ENCODE data around the gene AMPH.

AMPH gene

GRCh38 chr7:38630720-38631673, at the start of gene AMPH:
Gene AMPH, minus strand, starts transcription at chr7:38631373. Its CDS starts 22 bp downstream, at chr7:38631351.
- DNase-seq (ENCODE audit: low read depth in 2 of 2), result no peak

GRCh38 chr7:38679419-38679818, 48.2 kb upstream of the AMPH start:
- DNase-seq (ENCODE audit: low read depth in 2 of 2), result no peak

GRCh38 chr7:38678698-38679054, 47.5 kb upstream of the AMPH start:
- no peak for DNase-seq (ENCODE audit: low read depth in 2 of 2)

- DNase-seq (ENCODE audit: low read depth in 2 of 2), result no peak
Observed at GRCh38 chr7:38677981-38678697, 47.0 kb upstream of the AMPH start.

GRCh38 chr7:38675494-38676106, 44.4 kb upstream of the AMPH start:
- no peak for DNase-seq (ENCODE audit: low read depth in 2 of 2)

- DNase-seq (ENCODE audit: low read depth in 2 of 2), result no peak
Observed at GRCh38 chr7:38674513-38674912, 43.3 kb upstream of the AMPH start.

GRCh38 chr7:38673795-38674194, 42.6 kb upstream of the AMPH start:
- DNase-seq (ENCODE audit: low read depth in 2 of 2), result no peak

GRCh38 chr7:38671911-38672905, 41.0 kb upstream of the AMPH start:
- no peak for DNase-seq (ENCODE audit: low read depth in 2 of 2)

- DNase-seq (ENCODE audit: low read depth in 2 of 2), result no peak
Observed at GRCh38 chr7:38669965-38670520, 38.9 kb upstream of the AMPH start.

GRCh38 chr7:38664972-38665371, 33.8 kb upstream of the AMPH start:
- no peak for DNase-seq (ENCODE audit: low read depth in 2 of 2)

GRCh38 chr7:38660427-38661099, 29.4 kb upstream of the AMPH start:
- peak in 1 of 2 donors; percentile 3 for DNase-seq (ENCODE audit: low read depth in 2 of 2)

- DNase-seq (ENCODE audit: low read depth in 2 of 2), result no peak
Observed at GRCh38 chr7:38659931-38660330, 28.8 kb upstream of the AMPH start.

- no peak for DNase-seq (ENCODE audit: low read depth in 2 of 2)
Observed at GRCh38 chr7:38658921-38659320, 27.7 kb upstream of the AMPH start.

- DNase-seq (ENCODE audit: low read depth in 2 of 2), result no peak
Observed at GRCh38 chr7:38656968-38657367, 25.8 kb upstream of the AMPH start.

- no peak for DNase-seq (ENCODE audit: low read depth in 2 of 2)
Observed at GRCh38 chr7:38655833-38656774, 24.9 kb upstream of the AMPH start.

GRCh38 chr7:38637957-38638356, 6.8 kb upstream of the AMPH start:
- DNase-seq (ENCODE audit: low read depth in 2 of 2), result no peak

GRCh38 chr7:38632411-38632810, 1.2 kb upstream of the AMPH start:
- no peak for DNase-seq (ENCODE audit: low read depth in 2 of 2)

GRCh38 chr7:38629651-38630510, 1.3 kb downstream of the AMPH start:
- DNase-seq (ENCODE audit: low read depth in 2 of 2), result no peak
